GM19397 (cell line): ENCODE measurements around the gene CD40.

Experiments
- ATAC-seq: cut with Tn5 transposase; IDR thresholded peaks from one replicate; pipeline ENCODE4 v1.9.1; 2021; ENCODE audit warnings: mild to moderate bottlenecking, moderate library complexity; ENCODE audit not compliant: unreplicated experiment

The CD40 gene

DNA sequence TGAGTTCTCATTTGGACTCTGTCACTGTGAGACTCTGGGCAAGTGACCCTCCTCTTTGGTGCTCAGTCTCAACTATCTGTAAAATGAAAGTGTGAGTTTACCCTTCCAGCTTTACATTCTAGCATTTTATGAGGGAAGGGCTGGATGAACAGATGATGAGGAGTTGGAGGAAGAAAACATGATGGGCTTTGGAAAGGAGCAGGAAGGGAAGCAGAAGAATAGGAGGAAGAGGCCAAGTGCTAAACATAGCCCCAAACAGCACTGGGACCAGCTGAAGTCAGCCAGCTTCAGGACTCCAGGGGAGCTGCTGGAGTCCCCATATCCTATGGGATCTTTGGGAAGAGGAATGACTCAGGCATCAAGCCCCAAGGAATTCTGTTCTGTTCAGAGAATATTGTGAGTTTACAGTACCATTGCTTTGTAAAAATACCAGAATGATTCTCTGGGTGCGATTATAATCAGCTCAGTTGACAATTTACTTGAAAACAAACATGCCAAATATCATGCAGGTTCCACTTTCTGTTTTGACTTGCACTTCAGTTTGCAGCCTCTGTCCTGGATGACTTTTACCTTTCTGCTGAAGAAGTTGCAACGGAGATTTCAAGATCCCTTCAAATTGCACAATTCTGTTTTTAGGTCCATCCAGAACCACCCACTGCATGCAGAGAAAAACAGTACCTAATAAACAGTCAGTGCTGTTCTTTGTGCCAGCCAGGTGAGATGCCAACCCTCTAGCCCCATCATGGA lies 3.2 kb downstream of the CD40 start:
- no peak for ATAC-seq

DNA sequence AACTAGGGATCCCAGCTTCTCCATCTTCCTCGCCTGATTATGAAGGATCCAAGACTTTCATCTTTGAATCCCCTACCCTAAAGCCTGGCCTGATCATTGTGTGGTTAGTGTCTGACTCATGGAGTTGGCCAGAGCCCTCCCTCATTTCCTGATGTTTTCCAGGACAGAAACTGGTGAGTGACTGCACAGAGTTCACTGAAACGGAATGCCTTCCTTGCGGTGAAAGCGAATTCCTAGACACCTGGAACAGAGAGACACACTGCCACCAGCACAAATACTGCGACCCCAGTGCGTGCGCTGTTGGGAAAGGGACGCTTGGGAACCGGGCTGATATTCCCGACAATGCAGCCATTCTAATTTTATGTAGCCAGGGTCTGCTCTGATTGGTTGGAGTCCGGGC lies 4.0 kb downstream of the CD40 start:
- no peak for ATAC-seq

DNA sequence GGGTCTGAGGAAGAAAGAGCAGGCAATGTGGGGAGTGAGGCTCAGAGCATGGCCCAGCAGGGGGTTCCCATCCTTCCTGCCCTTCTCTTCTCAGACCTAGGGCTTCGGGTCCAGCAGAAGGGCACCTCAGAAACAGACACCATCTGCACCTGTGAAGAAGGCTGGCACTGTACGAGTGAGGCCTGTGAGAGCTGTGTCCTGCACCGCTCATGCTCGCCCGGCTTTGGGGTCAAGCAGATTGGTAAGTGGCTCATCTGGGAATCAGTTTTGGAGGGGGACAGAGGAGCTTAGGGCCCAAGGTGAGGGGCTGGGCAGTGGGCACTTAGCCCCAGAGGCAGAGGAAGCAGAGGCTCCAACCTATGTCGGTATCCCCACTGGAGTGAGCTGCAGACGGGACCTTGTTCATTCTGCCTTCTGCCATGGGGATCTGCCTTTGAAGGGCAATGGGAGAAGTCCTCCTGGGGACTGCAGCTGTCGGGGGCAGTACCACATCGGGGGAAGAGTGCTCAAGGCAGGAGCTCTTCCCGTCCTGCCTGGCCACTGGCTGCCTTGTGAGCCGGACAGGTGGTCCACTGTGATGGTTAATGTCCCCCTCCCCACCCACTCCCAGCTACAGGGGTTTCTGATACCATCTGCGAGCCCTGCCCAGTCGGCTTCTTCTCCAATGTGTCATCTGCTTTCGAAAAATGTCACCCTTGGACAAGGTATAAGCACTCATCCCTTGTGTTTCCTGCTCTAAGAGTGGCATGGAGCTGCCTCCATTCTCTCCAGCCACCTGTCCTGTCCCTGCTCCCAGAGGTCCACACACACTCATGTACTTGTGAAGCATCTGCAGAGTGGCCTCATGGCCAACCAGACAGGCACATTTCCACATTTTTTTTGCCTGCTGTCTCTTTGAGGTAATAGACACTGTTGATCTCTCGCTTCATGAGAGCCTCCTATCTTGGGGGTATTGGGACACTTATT lies 4.7 kb downstream of the CD40 start:
- no peak for ATAC-seq

DNA sequence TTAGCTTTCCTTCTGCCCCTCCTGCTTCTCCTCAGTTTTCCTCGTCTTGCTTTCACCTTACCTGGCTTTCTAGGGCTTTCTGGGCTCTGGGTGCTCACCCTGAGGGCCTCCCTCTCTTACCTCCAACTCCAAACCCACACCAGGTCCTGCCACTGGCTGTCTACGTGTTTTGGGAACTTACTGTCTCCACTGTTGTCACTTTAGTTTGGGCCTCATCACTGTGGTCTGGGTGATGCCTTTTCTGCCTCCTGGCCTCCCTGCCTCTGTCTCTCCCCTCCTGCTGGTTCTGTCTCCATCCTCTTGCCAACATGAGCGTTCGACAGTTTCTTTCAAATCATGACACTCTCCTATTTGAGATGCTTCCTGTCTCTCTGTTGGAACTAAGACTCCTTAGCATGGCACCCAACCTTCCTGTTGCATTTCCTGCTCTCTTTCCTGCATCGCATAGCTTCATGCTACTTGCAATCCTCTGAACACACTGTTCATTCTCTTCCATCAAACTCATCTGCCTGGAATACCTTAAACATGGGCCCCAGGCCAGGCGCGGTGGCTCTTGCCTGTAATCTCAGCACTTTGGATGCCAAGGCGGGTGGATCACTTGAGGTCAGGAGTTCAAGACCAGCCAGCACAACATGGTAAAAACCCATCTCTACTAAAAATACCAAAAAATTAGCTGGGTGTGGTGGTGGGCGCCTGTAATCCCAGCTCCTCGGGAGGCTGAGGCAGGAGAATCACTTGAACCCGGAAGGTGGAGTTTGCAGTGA lies 5.5 kb downstream of the CD40 start:
- ATAC-seq: no peak

DNA sequence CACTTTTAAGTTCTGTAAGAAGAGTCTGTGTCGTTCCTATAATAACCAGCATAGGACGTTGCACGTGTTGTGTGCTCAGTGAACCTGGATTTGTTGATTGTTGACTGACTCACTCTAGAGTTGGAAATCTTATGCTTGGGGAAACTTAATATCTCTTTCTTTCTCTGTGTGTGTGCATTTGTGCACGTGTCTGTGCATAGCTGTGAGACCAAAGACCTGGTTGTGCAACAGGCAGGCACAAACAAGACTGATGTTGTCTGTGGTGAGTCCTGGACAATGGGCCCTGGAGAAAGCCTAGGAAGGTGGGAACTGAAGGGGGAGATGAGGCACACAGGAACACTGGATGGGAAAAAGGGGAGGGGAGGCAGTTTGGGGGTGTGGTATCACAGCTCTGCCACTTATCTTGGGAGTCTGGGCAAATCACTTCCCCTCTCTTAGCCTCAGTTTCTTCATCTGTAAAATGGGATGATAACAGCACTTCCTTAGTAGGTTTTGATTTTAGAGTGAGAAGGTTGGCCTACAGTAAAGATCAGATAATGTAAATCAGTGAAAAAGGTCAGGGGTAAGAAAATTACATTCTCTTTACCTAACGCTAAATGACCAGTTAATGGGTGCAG lies 8.4 kb downstream of the CD40 start:
- no peak for ATAC-seq

DNA sequence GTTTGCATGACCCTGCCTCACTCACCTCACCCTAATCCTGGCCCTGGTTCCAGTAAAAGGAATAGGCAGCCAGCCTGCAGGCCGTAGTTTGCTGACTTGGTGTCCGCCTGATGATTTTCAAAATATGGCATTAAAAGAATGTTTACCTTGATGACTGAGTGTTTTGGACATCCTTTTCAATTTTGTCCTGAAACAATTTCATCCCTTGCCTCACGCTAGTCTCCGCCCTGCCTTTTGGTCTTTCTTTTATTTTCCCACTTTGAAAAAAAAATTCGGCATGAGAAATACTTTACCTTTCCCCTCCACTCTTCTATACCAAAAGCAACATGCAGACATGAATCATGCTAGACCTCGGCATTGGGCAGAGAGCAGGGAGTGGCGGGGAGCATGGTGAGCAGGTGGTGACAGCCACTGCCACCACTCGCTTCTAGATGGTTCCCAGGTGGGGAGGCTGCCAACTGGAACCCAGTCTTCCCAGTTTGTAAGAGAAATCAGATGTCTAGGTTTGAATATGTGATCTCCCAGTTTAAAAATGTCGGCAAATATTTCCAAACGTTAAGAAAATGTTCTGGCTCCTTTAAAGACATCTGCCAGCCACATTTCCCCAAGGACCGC lies 9.4 kb downstream of the CD40 start:
- no peak for ATAC-seq

DNA sequence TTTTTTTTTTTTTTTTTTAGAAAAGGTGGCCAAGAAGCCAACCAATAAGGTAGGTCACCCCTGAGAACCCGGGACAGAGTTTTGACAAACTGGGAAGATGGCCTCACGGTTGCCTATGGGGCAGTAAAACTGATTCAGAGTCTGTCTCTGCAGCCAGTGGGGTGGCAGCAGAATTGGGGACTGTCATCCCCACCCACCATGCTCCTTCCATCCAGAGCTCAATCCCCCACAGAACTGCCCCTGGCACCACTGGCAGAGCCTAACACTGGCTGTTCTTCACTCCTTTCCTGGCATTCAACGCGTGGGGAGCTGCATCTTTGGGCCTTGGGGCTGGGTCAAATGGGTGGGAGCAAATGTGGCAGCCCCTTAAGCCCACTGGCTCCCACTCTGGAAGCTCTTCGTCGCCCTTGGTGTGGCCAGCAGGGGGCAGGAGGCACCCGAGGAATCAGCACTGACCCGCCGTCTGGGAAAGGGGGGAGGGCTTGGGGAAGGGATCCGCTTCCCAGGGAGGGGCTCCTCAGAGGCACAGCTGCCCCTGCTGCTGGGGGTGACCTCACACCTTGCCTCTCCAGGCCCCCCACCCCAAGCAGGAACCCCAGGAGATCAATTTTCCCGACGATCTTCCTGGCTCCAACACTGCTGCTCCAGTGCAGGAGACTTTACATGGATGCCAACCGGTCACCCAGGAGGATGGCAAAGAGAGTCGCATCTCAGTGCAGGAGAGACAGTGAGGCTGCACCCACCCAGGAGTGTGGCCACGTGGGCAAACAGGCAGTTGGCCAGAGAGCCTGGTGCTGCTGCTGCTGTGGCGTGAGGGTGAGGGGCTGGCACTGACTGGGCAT lies 10.4 kb downstream of the CD40 start:
- no peak for ATAC-seq

DNA sequence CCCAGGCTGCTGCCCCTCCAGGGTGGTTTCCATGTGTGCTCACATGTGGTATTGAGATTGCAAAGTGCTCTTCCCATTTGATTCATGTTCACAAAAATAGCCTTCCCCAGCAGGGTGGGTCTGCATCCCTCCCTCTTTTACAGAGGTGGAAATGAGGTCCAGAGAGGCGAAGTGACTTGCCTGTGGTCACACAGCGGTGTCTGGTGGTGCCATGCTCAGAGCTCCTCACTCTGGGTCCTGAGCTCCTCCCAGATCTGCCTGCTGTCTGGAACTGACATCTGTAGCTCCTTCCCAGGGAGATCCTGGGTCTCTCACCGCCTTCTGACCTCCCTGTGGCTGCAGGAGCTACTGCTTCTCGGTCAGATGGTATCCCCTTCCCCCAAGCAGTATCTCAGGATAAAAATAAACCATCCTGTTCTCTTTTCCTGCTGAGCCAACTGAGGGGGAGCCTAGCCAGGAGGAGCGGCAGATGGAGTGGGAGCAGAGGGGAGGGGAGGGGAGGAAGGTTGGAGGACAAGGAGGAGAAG lies 11.9 kb downstream of the CD40 start:
- no peak for ATAC-seq

DNA sequence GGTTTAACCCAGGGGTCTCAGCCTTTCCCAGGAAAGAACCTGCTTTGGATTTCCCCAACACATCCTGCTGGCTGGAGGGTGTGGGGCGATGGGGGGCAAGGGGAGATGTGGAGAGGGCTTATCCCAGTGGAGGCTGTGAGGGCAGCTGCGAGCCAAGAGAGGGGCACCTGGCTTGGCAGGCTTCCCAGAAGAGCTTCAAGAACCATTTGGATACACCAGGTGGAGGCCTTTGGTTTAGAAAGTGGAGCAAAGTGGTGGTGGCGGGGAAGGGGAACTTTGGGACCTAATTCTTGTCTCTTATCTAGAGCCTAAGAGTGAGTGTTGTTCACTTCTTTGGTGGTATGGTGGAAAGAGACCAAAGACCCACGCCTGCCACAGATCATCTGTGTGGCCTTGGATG lies 12.4 kb downstream of the CD40 start:
- ATAC-seq: no peak

DNA sequence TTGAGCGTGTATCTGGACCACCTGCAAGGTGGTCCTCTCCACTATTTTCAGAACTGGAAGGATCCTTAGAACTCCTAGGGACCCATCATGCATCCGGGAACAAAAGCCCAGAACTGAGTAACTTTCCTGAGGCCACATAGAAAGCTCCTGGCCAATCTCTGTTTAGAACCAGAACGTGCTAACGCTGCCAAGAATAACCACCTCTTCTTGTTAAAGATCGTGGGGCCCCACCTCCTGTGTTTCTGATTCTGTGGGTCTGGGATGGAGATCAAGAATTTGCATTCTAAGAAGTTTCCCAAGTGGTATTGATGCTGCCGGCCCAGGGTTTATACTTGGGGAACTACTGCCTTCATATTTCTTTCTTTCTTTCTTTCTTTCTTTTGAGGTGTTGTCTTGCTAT lies 13.3 kb downstream of the CD40 start:
- no peak for ATAC-seq

DNA sequence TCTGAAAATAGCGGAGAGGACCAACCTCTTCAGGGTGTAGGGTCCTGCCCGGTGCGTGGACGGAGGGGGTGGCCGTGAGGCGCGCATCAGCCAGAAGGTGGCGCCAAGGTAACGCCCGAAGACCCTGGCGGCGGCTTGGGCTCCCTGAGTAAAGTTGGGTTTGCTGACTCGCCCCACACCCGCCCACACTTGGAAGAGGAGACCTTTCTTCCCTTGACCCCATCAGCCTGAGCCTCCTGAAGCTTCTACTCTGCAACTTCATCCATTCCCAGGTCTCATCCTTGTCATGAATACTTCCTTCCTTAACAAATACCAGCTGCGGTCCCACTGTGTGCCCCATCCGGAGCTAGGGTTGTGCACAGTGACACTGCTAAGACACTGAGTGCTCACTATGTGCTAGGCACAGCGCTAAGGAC lies 14.6 kb downstream of the CD40 start:
- no peak for ATAC-seq

DNA sequence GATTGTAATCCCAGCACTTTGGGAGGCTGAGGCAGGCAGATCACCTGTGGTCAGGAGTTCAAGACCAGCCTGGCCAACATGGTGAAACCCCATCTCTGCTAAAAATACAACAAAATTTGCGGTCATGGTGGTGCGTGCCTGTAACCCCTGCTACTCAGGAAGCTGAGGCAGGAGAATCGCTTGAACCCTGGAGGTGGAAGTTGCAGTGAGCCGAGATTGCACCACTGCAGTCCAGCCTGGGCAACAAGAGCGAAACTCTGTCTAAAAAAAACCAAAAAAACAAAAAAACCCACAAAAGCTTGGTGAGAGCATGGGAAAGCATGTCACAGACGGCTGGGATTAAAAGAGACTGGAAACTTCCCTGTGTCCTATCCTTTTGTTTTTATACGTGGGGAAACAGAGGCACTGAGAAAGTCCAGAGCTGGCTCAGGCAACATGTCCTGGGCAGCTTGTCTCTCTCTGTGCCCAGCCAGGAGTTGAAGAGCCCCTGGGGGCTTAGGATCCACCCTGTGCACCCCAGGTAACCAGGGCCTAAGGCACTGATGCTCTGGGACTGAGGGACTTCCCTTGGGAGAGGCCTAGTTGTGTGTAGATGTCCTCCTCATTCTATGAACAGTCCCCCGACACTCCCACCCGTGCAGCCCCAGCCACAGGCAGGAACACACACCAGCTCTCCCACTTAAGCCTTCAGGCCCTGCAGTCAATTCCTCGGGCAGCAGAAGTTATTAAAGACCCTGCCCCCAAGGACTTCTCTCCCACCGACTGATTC lies 16.0 kb downstream of the CD40 start:
- ATAC-seq: no peak

DNA sequence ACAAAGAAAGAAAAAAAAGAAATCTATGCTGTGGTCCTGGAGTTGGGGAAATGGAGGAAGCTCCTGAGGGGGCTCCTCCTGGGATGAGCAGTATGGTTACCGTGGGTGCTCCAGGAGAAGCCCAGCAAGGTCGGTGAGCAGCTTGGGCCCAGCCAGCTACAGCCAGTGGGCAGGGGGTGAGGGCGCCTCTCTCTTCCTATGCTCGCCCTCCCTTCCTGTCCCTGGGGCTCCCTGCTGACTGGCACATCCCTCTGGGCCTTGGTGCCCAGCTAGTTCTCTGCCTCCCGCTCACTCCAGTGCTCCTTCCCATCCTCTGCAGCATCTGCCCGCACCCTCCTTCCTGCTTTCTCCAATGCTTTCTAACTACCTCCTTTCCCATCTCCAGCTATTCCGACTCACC lies 16.6 kb downstream of the CD40 start:
- no peak for ATAC-seq

DNA sequence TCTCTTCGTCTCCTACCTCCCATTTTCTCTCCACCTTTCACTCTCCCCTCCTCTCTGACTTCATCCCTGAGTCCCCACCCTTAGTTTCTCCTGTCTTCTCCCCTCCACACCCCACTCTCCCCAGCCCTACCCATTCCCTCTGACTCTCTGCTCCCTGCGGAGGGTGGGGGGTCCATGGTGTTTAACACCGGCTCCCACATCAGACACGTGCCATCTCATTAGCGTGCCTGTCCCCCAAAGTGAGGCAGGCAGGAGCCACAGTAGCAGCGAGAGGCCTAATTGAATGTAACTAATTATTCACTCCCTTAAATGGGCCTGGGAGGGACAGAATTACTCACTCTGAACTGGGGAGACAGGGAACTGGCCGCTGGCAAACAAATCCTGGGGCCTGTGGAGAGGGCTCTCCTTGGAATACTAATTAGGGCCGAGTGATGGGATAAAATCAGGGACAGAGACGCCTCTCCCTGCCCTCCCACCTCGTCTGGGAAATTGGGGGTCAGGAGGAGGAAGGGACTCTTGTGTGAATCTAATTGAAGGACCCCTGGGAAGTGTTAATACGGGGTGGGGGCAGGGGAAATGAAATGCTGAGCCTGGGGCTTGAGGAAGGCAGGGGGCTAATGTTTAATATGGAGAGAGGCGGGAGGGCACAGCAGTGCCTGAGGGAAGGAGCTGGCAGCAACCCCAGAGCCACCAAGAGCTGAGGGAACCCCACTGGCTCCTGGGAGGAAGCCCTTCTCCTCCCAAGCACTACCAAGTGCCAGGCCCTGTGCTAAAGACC lies 17.9 kb downstream of the CD40 start:
- ATAC-seq: no peak

DNA sequence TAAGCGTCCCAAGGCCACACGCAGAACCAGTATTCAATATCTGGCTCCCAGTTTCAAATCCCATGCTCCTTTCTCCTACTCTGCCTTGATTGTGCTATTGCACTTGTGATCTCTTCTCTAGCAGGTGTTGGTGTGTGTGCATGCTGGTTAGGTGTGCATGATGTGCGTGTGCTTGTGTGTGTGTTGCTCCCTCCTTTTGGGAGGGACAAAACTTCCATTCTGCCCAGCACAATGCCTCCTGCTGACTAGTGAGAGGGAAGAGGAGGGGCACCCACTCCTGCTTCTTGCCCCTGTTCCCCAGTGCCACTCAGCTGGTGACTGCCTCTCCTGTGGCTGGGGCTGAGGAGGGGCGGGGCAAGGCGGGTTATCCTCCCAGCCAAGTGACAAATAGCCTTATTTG lies 19.7 kb downstream of the CD40 start:
- ATAC-seq: no peak

DNA sequence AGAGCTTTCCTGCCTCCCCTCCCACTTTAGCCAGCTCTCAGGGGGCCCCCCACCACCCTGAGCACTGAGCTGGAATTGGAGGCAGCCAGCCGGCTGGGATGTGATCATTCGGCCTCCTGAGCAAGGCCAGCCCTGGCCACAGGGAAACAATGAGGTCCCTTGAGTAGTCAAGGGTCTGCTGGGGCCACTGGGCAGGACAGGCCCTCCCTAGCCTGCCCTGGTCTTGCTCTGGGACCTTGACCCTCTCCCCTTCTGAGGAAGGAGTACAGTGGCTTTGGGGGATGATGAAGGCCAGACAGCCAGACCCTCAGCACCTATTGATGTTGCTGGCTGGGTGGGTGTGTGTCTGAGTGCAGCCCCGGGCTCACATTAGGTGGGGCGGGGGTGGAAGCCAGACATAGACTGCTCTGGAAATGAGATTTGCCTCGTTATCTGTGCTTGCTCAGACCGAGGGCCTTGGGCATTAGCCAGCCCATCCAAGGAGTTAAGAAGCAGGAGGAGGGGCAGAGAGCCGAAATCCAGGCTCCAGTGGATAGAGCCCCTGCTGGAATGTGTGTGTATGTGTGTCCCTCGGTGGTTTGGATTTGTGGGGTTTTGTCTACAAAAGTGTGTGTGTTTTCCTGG lies 21.3 kb downstream of the CD40 start:
- ATAC-seq: no peak

DNA sequence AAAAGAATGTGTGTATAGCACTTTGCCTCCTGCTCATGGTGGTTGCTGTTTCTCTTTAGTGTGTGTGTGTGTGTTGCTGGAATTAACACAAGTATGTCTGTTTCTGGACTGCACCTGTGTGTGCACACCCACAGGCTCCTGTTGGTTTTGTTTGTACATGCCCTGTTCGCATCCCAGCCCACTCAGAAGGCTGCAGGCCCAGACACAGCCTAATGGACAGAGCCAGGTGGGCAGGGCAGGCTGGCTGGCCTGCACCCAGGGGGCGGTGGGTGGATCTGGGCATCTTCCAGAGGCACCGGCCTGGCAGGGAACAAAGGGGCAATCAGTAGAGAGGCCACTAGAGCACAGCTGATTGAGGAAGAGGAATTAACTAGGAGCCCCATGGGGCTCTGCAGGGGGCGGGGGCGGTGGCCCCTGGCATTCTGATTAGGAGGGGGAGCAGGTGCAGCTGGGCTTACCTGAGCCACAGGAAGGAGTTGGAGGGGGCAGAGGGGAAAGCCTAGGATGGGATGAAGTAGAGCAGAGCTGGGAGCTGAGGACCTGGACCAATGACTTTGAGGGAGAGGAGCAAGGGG lies 21.9 kb downstream of the CD40 start:
- no peak for ATAC-seq
